Activated CD8-positive, alpha-beta T cell treated with anti-CD3 and anti-CD28 coated beads for 36 hours (primary cell): ENCODE results near the gene ADAMTS17. TPM values are rescaled to one million over a fixed set of nuclear protein-coding genes. Genes with fewer than 3 reads are reported as not detected.

Source experiments
- ATAC-seq: fragments of 200-7000 bp; cut with Tn5 transposase; one replicate; pipeline ENCODE4 v1.10.0; 2021; ENCODE audit warnings: mild to moderate bottlenecking, moderate library complexity
- CTCF ChIA-PET: fragments of 350-600 bp; sonication (Branson Sonifier 250); formaldehyde crosslinking; loops from one replicate; lab custom pipeline; 2021; ENCODE audit warnings: antibody characterized with exemption; lab: Charles Lee
- POLR2A ChIA-PET: fragments of 350-600 bp; sonication (Branson Sonifier 250); formaldehyde crosslinking; loops from one replicate; lab custom pipeline; 2021; ENCODE audit warnings: antibody characterized with exemption; lab: Charles Lee
- DNase-seq: peaks from one replicate; pipeline ENCODE4 v3.0.0-alpha.2; 2020
- H3K27ac Mint-ChIP-seq: one replicate; pipeline ENCODE4 v1.8.0; 2021; ENCODE audit warnings: mild to moderate bottlenecking, mixed read lengths
- H3K27me3 Mint-ChIP-seq: one replicate; pipeline ENCODE4 v1.8.0; 2021; ENCODE audit warnings: mixed read lengths
- H3K36me3 Mint-ChIP-seq: one replicate; pipeline ENCODE4 v1.8.0; 2021; ENCODE audit warnings: low read depth, mixed read lengths
- H3K4me1 Mint-ChIP-seq: one replicate; pipeline ENCODE4 v1.8.0; 2021; ENCODE audit warnings: low read depth, mixed read lengths
- H3K4me3 Mint-ChIP-seq: one replicate; pipeline ENCODE4 v1.8.0; 2021; ENCODE audit warnings: mild to moderate bottlenecking, moderate library complexity, mixed read lengths
- H3K9me3 Mint-ChIP-seq: one replicate; pipeline ENCODE4 v1.8.0; 2021; ENCODE audit warnings: mixed read lengths
- intact Hi-C: fragments of 100-400 bp; cut with micrococcal nuclease; formaldehyde crosslinking; loops from one replicate; pipeline ENCODE4 v1.10.0; 2022
- total RNA-seq, 2 experiments: library from RNA; stranded (reverse); gene quantifications; one replicate each; pipeline ENCODE4 v1.2.3, GENCODE V29; 2021
- TF ChIP-seq, protein P1 (sequence below): fragments of 200-600 bp; IDR thresholded peaks from one replicate; pipeline ENCODE4 v1.8.0; 2022; ENCODE audit warnings: antibody characterized with exemption, mild to moderate bottlenecking

The ADAMTS17 gene
- total RNA-seq, 2 experiments from 2014 or later, result 0.60 to 1.5 TPM

DNA sequence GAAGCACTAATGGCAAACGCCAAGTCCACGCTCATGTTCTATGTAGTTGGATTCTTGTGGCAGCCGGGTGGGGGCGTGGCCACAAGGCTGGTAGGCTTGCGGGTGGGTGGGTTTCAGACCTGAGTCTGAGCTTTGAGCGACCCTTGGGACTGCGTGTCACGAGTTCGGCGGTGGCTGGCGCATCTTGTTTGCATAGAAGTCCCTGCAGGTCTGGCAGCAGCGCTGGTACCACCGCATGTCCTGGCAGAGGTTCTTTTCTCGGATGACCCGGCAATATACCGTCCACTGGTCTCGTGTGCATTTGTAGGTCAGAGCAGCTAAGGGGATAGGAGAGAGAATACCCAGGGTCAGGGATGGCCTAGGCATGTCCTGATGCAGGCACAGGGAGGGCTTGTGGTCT, 367.5 kb downstream of the ADAMTS17 start:
- CTCF ChIA-PET, result no interaction called here
- ATAC-seq (no peak), DNase-seq (no peak)
- intact Hi-C loops, result no loop called here
- TF ChIP-seq, protein P1, sequence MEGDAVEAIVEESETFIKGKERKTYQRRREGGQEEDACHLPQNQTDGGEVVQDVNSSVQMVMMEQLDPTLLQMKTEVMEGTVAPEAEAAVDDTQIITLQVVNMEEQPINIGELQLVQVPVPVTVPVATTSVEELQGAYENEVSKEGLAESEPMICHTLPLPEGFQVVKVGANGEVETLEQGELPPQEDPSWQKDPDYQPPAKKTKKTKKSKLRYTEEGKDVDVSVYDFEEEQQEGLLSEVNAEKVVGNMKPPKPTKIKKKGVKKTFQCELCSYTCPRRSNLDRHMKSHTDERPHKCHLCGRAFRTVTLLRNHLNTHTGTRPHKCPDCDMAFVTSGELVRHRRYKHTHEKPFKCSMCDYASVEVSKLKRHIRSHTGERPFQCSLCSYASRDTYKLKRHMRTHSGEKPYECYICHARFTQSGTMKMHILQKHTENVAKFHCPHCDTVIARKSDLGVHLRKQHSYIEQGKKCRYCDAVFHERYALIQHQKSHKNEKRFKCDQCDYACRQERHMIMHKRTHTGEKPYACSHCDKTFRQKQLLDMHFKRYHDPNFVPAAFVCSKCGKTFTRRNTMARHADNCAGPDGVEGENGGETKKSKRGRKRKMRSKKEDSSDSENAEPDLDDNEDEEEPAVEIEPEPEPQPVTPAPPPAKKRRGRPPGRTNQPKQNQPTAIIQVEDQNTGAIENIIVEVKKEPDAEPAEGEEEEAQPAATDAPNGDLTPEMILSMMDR, result no peak
- POLR2A ChIA-PET, result no interaction called here
- Mint-ChIP-seq H3K4me3 (no peak overlapping the region), H3K9me3 (no peaks in the 10 kb centered on the region), H3K4me1 (no peaks in the 10 kb centered on the region), H3K27me3 (no peaks in the 10 kb centered on the region), H3K27ac (no peak overlapping the region), H3K36me3 (no peaks in the 10 kb centered on the region)

DNA sequence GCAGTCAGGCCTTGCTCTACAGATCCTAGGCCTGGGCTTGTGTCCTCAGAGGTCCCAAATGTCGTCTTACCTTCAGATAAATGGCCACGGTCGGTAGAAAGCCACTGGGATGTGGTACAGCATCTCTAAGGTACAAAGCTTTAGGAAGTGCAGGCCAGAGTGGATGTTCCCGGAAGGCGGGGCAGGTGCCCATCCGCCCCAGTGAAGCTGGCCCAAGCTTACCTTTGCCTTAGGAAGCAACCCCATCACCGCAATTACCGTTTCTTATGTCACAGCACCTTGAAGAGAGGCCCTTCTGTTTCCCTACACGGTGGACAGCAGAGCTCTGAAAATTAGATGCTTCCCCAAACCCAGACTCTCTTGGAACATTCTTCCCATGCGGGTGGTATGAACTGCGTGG, 368.4 kb downstream of the ADAMTS17 start:
- DNase-seq, result no peak

DNA sequence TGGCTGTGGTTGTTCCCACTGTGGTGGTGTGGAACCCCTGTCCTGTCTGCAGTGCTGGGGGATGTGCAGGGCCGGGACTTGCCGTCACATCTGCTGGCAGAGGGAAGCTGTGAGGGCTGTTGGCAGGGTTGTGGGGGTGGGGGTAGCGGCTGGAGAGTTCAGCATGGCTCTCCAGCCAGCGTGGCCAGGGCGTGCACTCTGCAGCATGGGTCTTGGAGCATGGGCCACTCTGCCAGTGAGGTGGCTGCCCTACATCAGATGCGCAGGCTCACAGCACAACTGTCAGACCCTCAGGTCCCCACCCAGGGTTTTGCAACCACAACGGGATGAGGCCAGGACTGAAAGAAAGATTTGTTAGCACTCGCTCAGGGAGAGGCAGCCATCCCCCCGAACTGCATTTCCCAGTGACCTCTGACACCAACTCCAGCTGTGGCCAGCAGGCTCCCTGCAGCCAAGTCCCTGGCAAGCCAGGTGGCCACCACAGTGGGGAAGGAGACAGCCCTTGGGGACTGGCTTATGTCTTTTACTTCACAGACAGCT, 370.8 kb downstream of the ADAMTS17 start:
- Mint-ChIP-seq H3K4me1 (no peaks in the 10 kb centered on the region), H3K36me3 (no peaks in the 10 kb centered on the region)
- no peak for DNase-seq

More for the DNA sequence above, 368.4 kb downstream of the ADAMTS17 start:
- TF ChIP-seq, protein P1, result no peak
- no peak overlapping the region for H3K4me3 Mint-ChIP-seq
- H3K36me3 Mint-ChIP-seq, result no peaks in the 10 kb centered on the region
- no peak for ATAC-seq
- intact Hi-C loops, result no loop called here
- H3K27me3 Mint-ChIP-seq, result no peaks in the 10 kb centered on the region
- no peaks in the 10 kb centered on the region for H3K9me3 Mint-ChIP-seq
- no peaks in the 10 kb centered on the region for H3K4me1 Mint-ChIP-seq
- CTCF ChIA-PET, result no interaction called here
- POLR2A ChIA-PET, result no interaction called here
- H3K27ac Mint-ChIP-seq, result no peak overlapping the region

DNA sequence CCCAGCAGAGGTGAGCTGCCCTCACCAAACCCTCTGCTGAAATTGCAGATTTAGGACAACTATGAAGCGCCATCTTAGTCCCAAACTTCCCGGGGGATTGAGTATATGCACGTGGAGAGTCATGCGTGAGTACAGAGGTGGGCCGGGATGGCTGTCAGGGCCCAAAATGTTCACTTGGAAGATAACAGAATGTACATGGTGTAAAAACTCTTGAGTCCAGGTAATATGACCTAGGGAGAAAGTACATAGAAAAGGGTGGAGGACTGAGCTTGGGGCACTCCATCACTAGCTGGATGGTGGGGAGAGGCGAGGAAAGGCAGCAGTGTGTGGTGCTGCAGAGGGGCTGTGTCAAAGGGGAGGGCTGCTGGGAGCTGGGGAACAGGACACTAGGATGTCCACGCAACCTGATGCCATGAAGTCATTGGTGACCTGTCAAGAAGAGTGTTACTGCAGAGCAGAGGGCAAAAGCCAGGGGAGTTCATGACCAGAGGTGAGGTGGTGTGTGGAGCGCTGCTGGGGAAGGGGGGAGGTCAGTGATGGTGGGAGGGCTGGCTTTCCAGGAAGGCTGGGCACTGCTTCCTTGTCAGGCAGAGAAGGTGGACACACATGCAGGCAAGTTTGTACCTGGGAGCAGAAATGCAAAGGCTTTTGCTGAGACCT, 372.4 kb downstream of the ADAMTS17 start:
- H3K27me3 Mint-ChIP-seq, result no peaks in the 10 kb centered on the region
- no peak for ATAC-seq
- no peaks in the 10 kb centered on the region for H3K36me3 Mint-ChIP-seq
- intact Hi-C loops, result no loop called here
- H3K9me3 Mint-ChIP-seq, result no peaks in the 10 kb centered on the region
- ChIA-PET POLR2A (no interaction called here), CTCF (no interaction called here)
- TF ChIP-seq, protein P1, result no peak
- no peaks in the 10 kb centered on the region for H3K4me1 Mint-ChIP-seq
- no peak overlapping the region for H3K27ac Mint-ChIP-seq
- DNase-seq, result no peak
- no peak overlapping the region for H3K4me3 Mint-ChIP-seq

More for the DNA sequence above, 370.8 kb downstream of the ADAMTS17 start:
- H3K27me3 Mint-ChIP-seq, result no peaks in the 10 kb centered on the region
- no peak overlapping the region for H3K4me3 Mint-ChIP-seq
- no peak overlapping the region for H3K27ac Mint-ChIP-seq
- ChIA-PET POLR2A (interaction anchor here (1.2 kb wide), 1 partner anchor 8 kb away, joined by 3 read pairs; no protein-coding TSS in a partner anchor), CTCF (no interaction called here)
- ATAC-seq, result no peak
- intact Hi-C loops, result no loop called here
- no peaks in the 10 kb centered on the region for H3K9me3 Mint-ChIP-seq
- TF ChIP-seq, protein P1, result no peak

DNA sequence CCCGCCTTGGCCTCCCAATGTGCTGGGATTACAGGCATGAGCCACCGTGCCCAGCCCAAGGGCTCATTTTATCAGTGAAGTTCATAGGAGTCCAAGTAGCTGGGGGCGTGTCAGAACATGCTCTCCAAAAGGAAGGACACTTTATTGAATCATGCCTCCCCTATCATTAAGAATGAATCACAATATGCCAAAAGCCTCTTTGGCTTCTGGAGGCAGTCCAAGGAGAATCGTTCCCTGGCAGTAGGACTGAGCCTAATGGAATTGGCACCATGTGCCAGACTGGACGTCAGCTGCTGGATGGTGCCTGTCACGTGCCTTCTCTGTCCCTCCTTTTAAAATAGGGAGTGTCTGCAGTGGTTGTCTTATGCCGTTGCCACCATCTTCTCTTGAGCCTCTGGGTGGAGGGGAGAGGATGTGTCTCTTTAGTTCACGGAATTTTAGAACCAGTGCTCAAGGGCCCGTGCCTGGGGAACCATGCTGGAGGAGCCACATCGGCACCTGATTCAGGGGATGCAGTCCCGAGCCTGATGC, 373.9 kb downstream of the ADAMTS17 start:
- DNase-seq, result no peak
- H3K36me3 Mint-ChIP-seq, result no peaks in the 10 kb centered on the region
- TF ChIP-seq, protein P1, result no peak
- no peak overlapping the region for H3K4me3 Mint-ChIP-seq
- no peak overlapping the region for H3K27ac Mint-ChIP-seq
- no peaks in the 10 kb centered on the region for H3K4me1 Mint-ChIP-seq
- POLR2A ChIA-PET, result no interaction called here
- H3K27me3 Mint-ChIP-seq, result no peaks in the 10 kb centered on the region
- intact Hi-C loops, result no loop called here
- CTCF ChIA-PET, result no interaction called here
- H3K9me3 Mint-ChIP-seq, result no peaks in the 10 kb centered on the region
- no peak for ATAC-seq
